HepG2 (cell line): ENCODE measurements around the gene SLC35D2. TPM values are rescaled to one million over a fixed set of nuclear protein-coding genes. Genes with fewer than 3 reads are reported as not detected.

ENCODE experiments used
- CEBPZ ChIP-seq: IDR thresholded peaks from 2 replicates; pipeline ENCODE4 v1.6.1; 2012; ENCODE audit warnings: low read length, improper control_type of control experiment
- CREM ChIP-seq, 2 experiments: sonication (generic) in 1 of 2; formaldehyde crosslinking in 1 of 2; IDR thresholded peaks; 2 replicates each; pipeline versions ENCODE4 v1.4.0 to v1.6.1; 2016 to 2020; ENCODE audit warnings: antibody characterized with exemption in 1 of 2, mild to moderate bottlenecking in 1 of 2, missing genetic modification reagents in 1 of 2
- HNF4A ChIP-seq: sonication (generic); formaldehyde crosslinking; IDR thresholded peaks from 2 replicates; pipeline ENCODE4 v1.4.0; 2020; ENCODE audit warnings: missing genetic modification reagents
- KDM2A ChIP-seq: sonication (generic); formaldehyde crosslinking; IDR thresholded peaks from 2 replicates; pipeline ENCODE4 v1.4.0; 2020; ENCODE audit warnings: low read depth, missing genetic modification reagents, borderline replicate concordance
- KLF6 ChIP-seq: IDR thresholded peaks from 2 replicates; pipeline ENCODE4 v1.8.0; 2016; ENCODE audit warnings: missing biosample characterization, missing genetic modification reagents
- RELA ChIP-seq: sonication (generic); formaldehyde crosslinking; IDR thresholded peaks from 2 replicates; pipeline ENCODE4 v1.4.0; 2020; ENCODE audit warnings: missing genetic modification reagents
- SIX4 ChIP-seq: sonication (generic); formaldehyde crosslinking; IDR thresholded peaks from 2 replicates; pipeline ENCODE4 v1.4.0; 2020; ENCODE audit warnings: missing genetic modification reagents
- SP140L ChIP-seq: sonication (generic); formaldehyde crosslinking; IDR thresholded peaks from 2 replicates; pipeline ENCODE4 v1.4.0; 2020; ENCODE audit warnings: missing genetic modification reagents, borderline replicate concordance
- UBTF ChIP-seq: sonication (generic); formaldehyde crosslinking; IDR thresholded peaks from 2 replicates; pipeline ENCODE4 v1.4.0; 2020; ENCODE audit warnings: mild to moderate bottlenecking, missing genetic modification reagents
- ZNF17 ChIP-seq: sonication (generic); formaldehyde crosslinking; IDR thresholded peaks from 2 replicates; pipeline ENCODE4 v1.5.0; 2020; ENCODE audit warnings: mild to moderate bottlenecking, missing genetic modification reagents
- ZNF484 ChIP-seq: sonication (generic); formaldehyde crosslinking; IDR thresholded peaks from 2 replicates; pipeline ENCODE4 v1.5.1; 2020; ENCODE audit warnings: mild to moderate bottlenecking, low read depth, missing genetic modification reagents, borderline replicate concordance
- ZNF678 ChIP-seq: sonication (generic); formaldehyde crosslinking; IDR thresholded peaks from 2 replicates; pipeline ENCODE4 v1.4.0; 2020; ENCODE audit warnings: mild to moderate bottlenecking, missing genetic modification reagents
- ZNF737 ChIP-seq: sonication (generic); formaldehyde crosslinking; IDR thresholded peaks from 2 replicates; pipeline ENCODE4 v1.5.0; 2020; ENCODE audit warnings: missing genetic modification reagents, mild to moderate bottlenecking, borderline replicate concordance
- ZSCAN12 ChIP-seq: sonication (generic); formaldehyde crosslinking; IDR thresholded peaks from 2 replicates; pipeline ENCODE4 v1.9.0; 2021; ENCODE audit warnings: mild to moderate bottlenecking, missing genetic modification reagents
- polyA plus RNA-seq, 8 experiments: library from polyadenylated mRNA; depleted of rRNA in 3 of 8; stranded (reverse) in 7 of 8; unstranded in 1 of 8; fragments of >200 nt; fragmentation: Illumina TruSeq in 4 of 8; extraction: Trizol in 4 of 8; gene quantifications; 2 replicates each; pipeline versions ENCODE4 v1.2.1 to v1.2.3, GENCODE V29; 2011 to 2016; ENCODE audit warnings: low read depth in 4 of 8, missing spikeins in 1 of 8, mixed read lengths in 1 of 8; ENCODE audit not compliant: insufficient read depth in 1 of 8
- total RNA-seq, 5 experiments: library from RNA; depleted of rRNA; stranded (reverse); fragments of >200 nt; fragmentation: Illumina TruSeq; extraction: Trizol; gene quantifications; 2 replicates each; pipeline ENCODE4 v1.2.3, GENCODE V29; 2016; ENCODE audit warnings: low read depth in 1 of 5
- TF ChIP-seq, protein P1 (sequence below): sonication (generic); formaldehyde crosslinking; IDR thresholded peaks from 2 replicates; pipeline ENCODE4 v1.4.0; 2020; ENCODE audit warnings: missing genetic modification reagents, borderline replicate concordance
- TF ChIP-seq, protein P2 (sequence below): sonication (generic); formaldehyde crosslinking; IDR thresholded peaks from 2 replicates; pipeline ENCODE4 v1.8.1; 2023; ENCODE audit warnings: mild to moderate bottlenecking, missing genetic modification reagents, borderline replicate concordance
- TF ChIP-seq, protein P3 (sequence below): sonication (generic); formaldehyde crosslinking; conservative IDR thresholded peaks from 2 replicates; pipeline ENCODE4 v1.4.0; 2020; ENCODE audit warnings: missing genetic modification reagents

Gene SLC35D2
- total and polyA plus RNA-seq, 2 of the 13 experiments (the other 11 are each of a cell fraction or from before 2014, with no cell fraction given): 96.2 to 103 TPM

DNA sequence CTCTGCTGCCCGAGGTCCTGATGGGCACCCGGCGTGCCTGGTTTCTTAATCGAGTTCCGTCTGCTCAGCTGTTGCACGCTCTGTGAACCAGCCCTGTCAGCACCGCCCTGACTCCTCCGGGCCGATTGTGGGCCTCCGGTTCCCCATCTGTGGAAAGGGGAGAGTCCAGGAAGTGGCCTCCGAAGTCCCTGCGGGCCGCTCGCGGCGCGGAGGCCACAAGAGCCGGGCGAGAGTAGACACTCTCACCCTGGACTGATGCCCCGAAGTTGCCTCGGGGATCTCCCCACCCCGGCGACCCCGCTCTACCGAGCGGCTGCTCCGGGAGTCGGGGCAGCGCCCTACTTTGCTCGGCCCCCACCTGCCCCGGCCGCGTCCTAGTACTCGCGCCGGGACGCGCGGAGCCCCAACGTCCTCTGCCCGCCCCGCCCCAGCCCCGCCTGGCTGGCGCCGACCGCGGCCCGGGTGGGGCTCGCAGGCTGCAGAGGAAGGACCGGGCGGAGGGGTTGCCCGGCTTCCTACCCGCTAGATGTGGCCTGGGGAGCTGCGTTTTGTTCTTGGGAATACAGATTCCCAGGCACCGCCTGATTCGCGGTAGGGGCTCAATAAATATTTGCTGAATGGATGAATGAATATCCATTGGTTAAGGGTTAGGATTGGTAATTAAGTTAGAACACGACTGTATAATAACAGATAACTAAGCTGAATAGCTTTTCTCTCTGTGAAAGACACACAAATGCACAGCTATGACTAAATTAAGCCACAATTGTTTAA lies 35.6 kb upstream of the SLC35D2 start (continued):
- TF ChIP-seq, protein P1, sequence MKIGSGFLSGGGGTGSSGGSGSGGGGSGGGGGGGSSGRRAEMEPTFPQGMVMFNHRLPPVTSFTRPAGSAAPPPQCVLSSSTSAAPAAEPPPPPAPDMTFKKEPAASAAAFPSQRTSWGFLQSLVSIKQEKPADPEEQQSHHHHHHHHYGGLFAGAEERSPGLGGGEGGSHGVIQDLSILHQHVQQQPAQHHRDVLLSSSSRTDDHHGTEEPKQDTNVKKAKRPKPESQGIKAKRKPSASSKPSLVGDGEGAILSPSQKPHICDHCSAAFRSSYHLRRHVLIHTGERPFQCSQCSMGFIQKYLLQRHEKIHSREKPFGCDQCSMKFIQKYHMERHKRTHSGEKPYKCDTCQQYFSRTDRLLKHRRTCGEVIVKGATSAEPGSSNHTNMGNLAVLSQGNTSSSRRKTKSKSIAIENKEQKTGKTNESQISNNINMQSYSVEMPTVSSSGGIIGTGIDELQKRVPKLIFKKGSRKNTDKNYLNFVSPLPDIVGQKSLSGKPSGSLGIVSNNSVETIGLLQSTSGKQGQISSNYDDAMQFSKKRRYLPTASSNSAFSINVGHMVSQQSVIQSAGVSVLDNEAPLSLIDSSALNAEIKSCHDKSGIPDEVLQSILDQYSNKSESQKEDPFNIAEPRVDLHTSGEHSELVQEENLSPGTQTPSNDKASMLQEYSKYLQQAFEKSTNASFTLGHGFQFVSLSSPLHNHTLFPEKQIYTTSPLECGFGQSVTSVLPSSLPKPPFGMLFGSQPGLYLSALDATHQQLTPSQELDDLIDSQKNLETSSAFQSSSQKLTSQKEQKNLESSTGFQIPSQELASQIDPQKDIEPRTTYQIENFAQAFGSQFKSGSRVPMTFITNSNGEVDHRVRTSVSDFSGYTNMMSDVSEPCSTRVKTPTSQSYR (CRISPR knock-in tag): no peak
- TF ChIP-seq, protein P2, sequence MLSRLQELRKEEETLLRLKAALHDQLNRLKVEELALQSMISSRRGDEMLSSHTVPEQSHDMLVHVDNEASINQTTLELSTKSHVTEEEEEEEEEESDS: no peak
- no peak; the same call in 1 of the 2 replicates for TF ChIP-seq SP140L
- no peak for TF ChIP-seq KLF6 (CRISPR knock-in tag)
- no peak for TF ChIP-seq CREM (IDR thresholded peaks at IDR 0.05)
- no peak for TF ChIP-seq CREM (CRISPR knock-in tag; IDR thresholded peaks at IDR 0.05)
- TF ChIP-seq SIX4 (CRISPR knock-in tag): 0 out of 2 replicates have a peak, but pooled peaks have one; percentile 23
- TF ChIP-seq CEBPZ: no peak
- peak; percentile 78 for TF ChIP-seq KDM2A (CRISPR knock-in tag)
- TF ChIP-seq ZNF737 (CRISPR knock-in tag): no peak
- no peak for TF ChIP-seq RELA
- no peak for TF ChIP-seq ZNF17 (CRISPR knock-in tag)
- TF ChIP-seq ZNF678: no peak
- no peak for TF ChIP-seq ZSCAN12 (CRISPR knock-in tag)
- TF ChIP-seq, protein P3, sequence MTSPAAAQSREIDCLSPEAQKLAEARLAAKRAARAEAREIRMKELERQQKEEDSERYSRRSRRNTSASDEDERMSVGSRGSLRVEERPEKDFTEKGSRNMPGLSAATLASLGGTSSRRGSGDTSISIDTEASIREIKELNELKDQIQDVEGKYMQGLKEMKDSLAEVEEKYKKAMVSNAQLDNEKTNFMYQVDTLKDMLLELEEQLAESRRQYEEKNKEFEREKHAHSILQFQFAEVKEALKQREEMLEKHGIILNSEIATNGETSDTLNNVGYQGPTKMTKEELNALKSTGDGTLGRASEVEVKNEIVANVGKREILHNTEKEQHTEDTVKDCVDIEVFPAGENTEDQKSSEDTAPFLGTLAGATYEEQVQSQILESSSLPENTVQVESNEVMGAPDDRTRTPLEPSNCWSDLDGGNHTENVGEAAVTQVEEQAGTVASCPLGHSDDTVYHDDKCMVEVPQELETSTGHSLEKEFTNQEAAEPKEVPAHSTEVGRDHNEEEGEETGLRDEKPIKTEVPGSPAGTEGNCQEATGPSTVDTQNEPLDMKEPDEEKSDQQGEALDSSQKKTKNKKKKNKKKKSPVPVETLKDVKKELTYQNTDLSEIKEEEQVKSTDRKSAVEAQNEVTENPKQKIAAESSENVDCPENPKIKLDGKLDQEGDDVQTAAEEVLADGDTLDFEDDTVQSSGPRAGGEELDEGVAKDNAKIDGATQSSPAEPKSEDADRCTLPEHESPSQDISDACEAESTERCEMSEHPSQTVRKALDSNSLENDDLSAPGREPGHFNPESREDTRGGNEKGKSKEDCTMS (CRISPR knock-in tag): no peak
- TF ChIP-seq UBTF: peak; percentile 84
- TF ChIP-seq HNF4A (CRISPR knock-in tag): no peak; the same call in 1 of the 2 replicates
- TF ChIP-seq ZNF484: no peak
